HG03460 (cell line): Measurements from ENCODE around the gene LYST.
"Not testable (repeated sequence)": the region's sequence is repeated elsewhere in the genome, so short reads cannot be mapped to it uniquely, and the experiment has no call there.

Experiments
- ATAC-seq: cut with Tn5 transposase; IDR thresholded peaks from one replicate; pipeline ENCODE4 v1.9.1; 2021; ENCODE audit not compliant: unreplicated experiment

The LYST gene

DNA sequence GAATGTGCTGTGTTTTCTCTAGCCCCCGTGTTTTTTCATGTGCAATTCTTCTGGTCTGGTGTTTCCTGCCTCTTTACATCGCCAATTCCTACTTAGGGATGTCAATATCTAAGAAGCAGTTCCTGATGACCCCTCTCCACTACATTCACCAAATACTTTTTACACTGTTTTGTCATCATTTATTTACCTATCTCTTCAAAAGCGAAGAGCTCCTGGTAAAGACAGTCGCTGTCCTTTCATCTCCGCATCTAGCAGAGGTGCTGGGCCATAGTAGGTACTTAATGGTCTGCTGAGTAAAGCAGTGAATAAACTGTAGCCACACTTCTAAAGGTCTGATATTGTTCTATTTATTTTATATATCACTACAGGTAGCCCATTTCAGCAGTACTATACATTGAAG is 43.0 kb downstream of the LYST start:
- no peak for ATAC-seq

DNA sequence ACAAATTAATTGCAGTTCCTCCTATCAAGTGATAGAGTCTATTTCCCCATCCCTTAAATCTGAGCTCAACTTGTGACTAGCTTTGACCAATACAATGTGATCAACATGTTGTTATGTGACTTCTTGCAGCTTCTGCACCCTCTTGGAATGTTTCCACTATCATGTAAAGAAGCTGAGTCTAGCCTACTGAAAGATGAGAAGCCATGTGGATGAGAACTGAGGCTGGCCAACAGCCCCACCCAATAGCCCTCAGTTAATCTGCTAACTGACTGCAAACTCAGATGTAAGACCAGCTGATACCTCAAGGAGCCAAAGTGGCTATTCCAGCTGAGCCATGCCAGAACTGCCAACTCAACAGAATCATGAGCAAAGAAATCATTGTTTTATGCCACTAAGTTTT is 44.0 kb downstream of the LYST start:
- no peak for ATAC-seq

DNA sequence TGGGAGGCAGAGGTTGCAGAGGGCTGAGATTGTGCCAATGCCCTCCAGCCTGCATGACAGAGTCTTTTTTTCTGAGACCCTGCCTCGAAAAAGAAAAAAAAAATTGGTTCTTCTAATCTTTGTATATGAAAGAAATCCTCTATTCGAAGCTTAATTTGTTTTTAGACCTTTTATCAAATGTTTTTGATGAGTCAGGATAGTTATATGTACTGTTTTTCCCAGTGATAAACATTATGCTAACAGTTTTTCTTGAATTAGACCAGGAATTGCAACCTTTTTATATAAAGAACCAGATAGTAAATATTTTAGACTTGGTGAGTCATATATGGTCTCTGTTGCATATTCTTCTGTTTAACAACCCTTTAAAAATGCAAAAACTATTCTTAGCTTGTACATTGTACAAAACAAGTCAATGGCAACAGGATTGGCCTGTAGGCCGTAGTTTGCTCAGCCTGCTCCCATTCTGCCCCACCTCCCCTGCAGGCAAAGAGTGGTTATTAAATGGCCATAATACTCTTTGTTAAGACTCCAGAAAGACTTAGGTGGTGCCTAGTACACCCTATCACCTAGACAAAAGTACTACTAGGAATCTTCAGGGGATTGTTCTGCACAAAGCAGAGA is 45.2 kb downstream of the LYST start:
- no peak for ATAC-seq

DNA sequence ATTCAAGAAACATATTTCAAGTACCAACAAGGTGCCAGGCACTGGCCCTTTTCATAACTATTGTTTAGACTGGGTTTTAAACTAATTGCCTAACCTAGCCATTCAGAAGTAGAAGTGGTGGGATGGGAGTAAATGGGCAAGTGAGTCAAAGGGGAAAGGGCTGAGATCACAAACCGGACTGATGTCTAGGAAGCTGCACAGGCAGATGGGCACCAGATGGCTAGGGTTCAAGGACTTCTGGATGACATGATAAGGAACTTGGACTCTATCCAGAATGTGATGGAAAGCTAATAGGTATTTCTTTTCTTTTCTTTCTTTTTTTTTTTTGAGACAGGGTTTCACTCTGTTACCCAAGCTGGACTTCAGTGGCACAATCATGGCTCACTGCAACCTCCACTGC is 46.6 kb downstream of the LYST start:
- ATAC-seq, result no peak

- ATAC-seq, result no peak
These were observed 48.0 kb downstream of the LYST start for GRCh38 chr1:235818632-235819136.

DNA sequence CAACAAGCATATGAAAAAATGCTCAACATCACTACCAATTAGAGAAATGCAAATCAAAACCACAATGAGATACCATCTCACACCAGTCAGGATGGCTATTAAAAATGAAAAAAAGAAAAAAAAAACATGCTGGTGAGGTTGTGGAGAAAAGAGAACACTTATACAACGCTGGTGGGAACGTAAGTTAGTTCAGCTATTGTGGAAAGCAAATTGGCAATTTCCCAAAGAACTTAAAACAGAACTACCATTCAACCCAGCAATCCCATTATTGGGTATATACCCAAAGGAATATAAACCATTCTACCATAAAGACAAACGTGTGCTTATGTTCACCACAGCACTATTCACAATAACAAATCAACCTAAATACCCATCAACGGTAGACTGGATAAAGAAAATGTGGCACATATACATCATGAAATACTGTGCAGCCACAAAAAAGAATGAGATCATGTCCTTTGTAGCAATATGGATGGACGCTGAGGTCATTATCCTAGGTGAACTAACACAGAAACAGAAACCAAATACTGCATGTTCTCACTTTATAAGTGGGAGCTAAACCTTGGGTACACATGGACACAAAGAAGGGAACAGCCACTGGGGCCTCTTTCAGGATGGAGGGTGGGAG is 49.5 kb downstream of the LYST start:
- ATAC-seq, result no peak

GRCh38 chr1:235809688-235810397 is 56.9 kb downstream of the LYST start:
- no peak for ATAC-seq

GRCh38 chr1:235808223-235808622 is 58.5 kb downstream of the LYST start:
- ATAC-seq, result no peak

DNA sequence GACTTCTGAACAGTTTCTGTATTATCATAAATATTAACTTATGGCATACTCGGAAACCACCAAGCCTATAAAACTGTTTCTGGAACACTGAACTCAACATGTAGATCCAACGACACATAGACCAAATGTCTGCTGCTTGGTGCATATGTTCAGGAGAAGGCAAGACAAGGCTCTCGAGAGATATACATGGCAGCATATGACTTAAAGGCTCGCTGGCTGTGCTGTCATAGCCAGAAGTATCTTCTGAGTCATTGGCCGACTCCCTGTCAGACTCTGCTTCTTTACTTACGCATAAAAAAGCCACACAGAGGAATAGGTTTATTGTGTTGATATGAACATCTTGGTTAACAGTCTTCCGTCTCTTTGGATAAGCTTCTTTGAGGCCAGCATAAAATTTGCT is 60.6 kb downstream of the LYST start:
- no peak for ATAC-seq

GRCh38 chr1:235802573-235803346 is 63.9 kb downstream of the LYST start:
- ATAC-seq, result no peak

GRCh38 chr1:235799264-235799663 is 67.4 kb downstream of the LYST start:
- no peak for ATAC-seq

DNA sequence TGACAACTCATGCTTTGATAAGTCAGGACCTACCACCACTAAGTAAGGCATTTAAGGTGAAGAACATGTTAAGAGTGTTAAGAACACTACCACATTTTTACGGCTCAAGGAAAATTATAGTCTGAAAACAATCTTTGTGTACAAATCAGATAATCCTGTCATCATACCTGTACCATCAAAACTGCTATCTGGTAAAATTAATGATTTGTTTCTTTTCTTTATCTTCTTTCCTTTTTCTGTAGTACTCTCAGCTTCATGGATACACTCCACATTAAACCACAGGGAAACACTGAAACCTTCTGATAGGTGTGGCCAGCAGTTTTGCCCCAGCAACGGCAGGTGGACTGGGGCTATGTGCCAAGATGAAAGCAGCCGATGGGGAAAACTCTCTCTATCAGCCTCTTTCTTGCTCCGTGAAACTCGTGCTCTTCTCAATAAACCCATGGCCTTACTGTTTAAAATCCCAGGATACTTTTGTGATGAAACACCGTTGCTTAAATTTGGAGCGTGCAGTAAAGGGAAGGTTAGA is 75.1 kb downstream of the LYST start:
- no peak for ATAC-seq

GRCh38 chr1:235790123-235790522 is 76.6 kb downstream of the LYST start:
- ATAC-seq, result no peak

DNA sequence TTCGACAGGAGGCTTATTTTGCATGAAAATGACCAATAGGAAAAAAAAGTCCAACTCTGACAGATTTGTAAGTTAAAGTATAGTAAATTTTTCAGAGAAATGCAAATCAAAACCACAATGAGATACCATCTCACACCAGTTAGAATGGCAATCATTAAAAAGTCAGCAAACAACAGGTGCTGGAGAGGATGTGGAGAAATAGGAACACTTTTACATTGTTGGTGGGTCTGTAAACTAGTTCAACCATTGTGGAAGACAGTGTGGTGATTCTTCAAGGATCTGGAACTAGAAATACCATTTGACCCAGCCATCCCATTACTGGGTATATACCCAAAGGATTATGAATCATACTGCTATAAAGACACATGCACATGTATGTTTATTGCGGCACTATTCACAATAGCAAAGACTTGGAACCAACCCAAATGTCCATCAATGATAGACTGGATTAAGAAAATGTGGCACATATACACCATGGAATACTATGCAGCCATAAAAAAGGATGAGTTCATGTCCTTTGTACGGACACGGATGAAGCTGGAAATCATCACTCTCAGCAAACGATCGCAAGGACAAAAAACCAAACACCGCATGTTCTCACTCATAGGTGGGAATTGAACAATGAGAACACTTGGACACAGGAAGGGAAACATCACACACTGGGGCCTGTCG is 80.3 kb downstream of the LYST start:
- ATAC-seq, result not testable (repeated sequence)

DNA sequence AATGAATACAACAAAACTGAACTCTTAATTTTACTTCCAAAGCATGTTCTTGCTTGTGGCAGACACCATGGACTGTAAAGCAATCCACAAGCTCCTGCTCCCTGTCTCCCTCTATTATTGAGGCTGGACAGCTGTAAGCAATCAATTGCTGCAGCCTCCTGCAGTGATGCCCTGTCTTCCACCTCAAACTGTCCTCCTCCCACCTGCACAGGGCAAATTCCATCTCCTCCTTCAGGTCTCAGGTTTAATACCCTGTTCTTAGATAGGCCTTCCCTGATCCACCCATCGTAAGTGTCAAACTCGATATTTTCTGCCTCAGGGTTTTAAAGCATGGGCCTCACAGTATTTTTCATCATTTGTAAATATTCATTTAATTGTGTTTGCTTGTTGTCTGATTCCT is 81.8 kb downstream of the LYST start:
- ATAC-seq, result no peak

DNA sequence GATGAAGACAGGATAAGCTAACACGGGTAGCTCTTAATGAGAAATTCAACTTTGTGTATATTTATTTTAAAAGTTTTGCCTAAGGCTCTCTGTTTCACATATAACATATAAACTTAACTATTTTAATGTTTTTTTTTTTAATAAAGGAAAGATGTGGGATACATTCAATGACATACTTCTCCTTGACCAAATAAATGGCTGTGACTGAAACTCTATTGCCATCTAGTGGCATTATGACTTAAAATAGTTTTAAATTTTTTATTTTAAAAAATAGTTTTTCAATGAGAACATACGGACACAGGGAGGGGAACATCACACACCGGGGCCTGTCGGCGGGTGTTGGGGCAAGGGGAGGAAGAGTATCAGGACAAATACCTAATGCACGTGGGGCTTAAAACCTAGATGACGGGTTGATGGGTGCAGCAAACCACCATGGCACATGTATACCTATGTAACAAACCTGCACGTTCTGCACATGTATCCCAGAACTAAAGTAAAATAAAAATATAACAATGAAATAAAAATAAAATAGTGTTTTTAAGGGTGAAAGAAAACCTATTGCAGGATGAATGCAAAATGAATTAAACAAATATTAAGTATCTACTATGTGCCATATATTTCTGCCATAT is 83.4 kb downstream of the LYST start:
- ATAC-seq, result no peak

- no peak for ATAC-seq
These were observed 84.1 kb downstream of the LYST start for GRCh38 chr1:235782601-235783000.

- no peak for ATAC-seq
These were observed 84.9 kb downstream of the LYST start for GRCh38 chr1:235781807-235782206.

GRCh38 chr1:235779770-235780169 is 86.9 kb downstream of the LYST start:
- ATAC-seq, result no peak

GRCh38 chr1:235776396-235776795 is 90.3 kb downstream of the LYST start:
- ATAC-seq, result no peak
